Fibroblast of mammary gland (primary cell): ENCODE results near the gene ST7L.

Experiments
- DNase-seq: peaks from one replicate; pipeline ENCODE4 v3.0.0-alpha.2; 2010; ENCODE audit warnings: low read depth
- H3K4me3 ChIP-seq: 2 replicates; pipeline ENCODE4 v1.5.1; 2011; ENCODE audit warnings: low read depth, mild to moderate bottlenecking, low read length, moderate library complexity; ENCODE audit not compliant: control insufficient read depth
- CTCF ChIP-seq: conservative IDR thresholded peaks from 2 replicates; pipeline ENCODE4 v1.5.1; 2011; ENCODE audit warnings: low read depth, low read length, inconsistent platforms; ENCODE audit not compliant: control insufficient read depth, insufficient read depth

The ST7L gene

GRCh38 chr1:112516141-112516540, 102.8 kb downstream of the ST7L start:
- DNase-seq: no peak
- no peak overlapping the region for H3K4me3 ChIP-seq
- TF ChIP-seq CTCF: no peak

- peak; percentile 92 for DNase-seq
- no peak overlapping the region for H3K4me3 ChIP-seq
- TF ChIP-seq CTCF: no peak
Observed at GRCh38 chr1:112515311-112516009, 103.5 kb downstream of the ST7L start.

GRCh38 chr1:112514901-112515300, 104.0 kb downstream of the ST7L start:
- peak; percentile 51 for DNase-seq
- H3K4me3 ChIP-seq: no peak overlapping the region
- no peak for TF ChIP-seq CTCF

DNA sequence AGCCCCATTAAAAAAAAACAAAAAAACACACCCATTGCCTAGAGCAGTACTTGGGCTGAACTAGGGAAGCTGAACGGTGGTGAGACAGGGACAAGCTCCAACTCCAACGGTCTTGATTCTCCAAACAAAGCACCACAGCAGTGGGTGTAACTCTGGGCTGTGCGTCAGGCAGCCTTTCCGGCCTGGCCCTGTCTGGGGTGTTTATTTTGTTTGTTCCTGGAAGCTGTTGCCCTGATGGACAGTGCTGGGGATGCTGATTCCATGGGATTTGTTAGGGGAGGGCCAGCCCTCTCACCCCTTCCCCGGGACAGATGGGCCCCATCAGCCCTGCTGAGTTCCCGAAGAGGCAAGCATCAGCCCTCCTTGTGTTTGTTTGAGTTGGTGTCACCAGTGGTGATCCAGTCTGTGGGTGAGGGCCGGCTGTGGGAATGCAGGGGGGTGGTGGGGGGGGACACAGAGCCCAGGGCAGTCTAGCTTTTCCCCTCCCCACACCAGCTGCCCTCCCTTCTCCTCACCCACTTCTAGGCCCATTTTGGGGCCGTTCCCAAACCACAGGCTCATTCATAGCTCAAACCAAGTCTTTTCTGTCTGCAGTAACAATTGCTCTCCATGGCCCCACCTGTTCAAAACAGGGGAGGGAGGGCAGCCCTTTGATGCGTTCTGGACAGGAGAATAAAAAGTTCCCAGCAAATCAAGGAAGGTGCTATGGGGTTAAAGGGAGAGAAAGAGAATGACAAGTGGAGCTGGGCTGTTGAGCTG, 105.7 kb downstream of the ST7L start:
- peak; percentile 68 for DNase-seq

GRCh38 chr1:112511897-112512296, 107.0 kb downstream of the ST7L start:
- no peak for DNase-seq
- no peak overlapping the region for H3K4me3 ChIP-seq
- no peak for TF ChIP-seq CTCF

More for the DNA sequence above, 105.7 kb downstream of the ST7L start:
- no peak for TF ChIP-seq CTCF
- no peak overlapping the region for H3K4me3 ChIP-seq

- DNase-seq: no peak
- no peak overlapping the region for H3K4me3 ChIP-seq
- no peak for TF ChIP-seq CTCF
Observed at GRCh38 chr1:112510340-112510739, 108.6 kb downstream of the ST7L start.
